BJ (cell line): Measurements from ENCODE around the gene KRT76. TPM values are rescaled to one million over a fixed set of nuclear protein-coding genes. Genes with fewer than 3 reads are reported as not detected.

ENCODE experiments used
- CTCF ChIA-PET: fragments of 350-600 bp; formaldehyde crosslinking; extraction: SDS; loops from one replicate; lab custom pipeline; 2021; ENCODE audit warnings: antibody characterized with exemption, inconsistent platforms; lab: Yijun Ruan, JAX
- POLR2A ChIA-PET: fragments of 300-600 bp; sonication (Branson Sonifier 250); formaldehyde crosslinking; extraction: SDS; loops from one replicate; lab custom pipeline; 2021; ENCODE audit warnings: antibody characterized with exemption; lab: Charles Lee
- DNase-seq: peaks from one replicate; pipeline ENCODE4 v3.0.0-alpha.2; 2011; ENCODE audit warnings: low read depth
- H3K27me3 ChIP-seq: 2 replicates; pipeline ENCODE4 v1.6.0; 2011; ENCODE audit warnings: low read length; ENCODE audit not compliant: control insufficient read depth, insufficient read depth
- H3K36me3 ChIP-seq: 2 replicates; pipeline ENCODE4 v1.5.1; 2011; ENCODE audit warnings: low read length; ENCODE audit not compliant: control insufficient read depth, insufficient read depth
- H3K4me3 ChIP-seq: 2 replicates; pipeline ENCODE4 v1.5.1; 2011; ENCODE audit warnings: low read depth, mild to moderate bottlenecking, control low read depth, low read length
- polyA plus RNA-seq: library from polyadenylated mRNA; depleted of rRNA; stranded (reverse); fragments of >200 nt; gene quantifications from 2 replicates; pipeline ENCODE4 v1.2.3, GENCODE V29; 2011
- TF ChIP-seq, protein P1 (sequence below): IDR thresholded peaks from 2 replicates; pipeline ENCODE4 v1.5.1; 2011; ENCODE audit warnings: low read depth, mild to moderate bottlenecking, control low read depth, inconsistent platforms, low read length, moderate library complexity; ENCODE audit not compliant: insufficient read depth

KRT76 gene
- polyA plus RNA-seq, 1 experiment: not detected

DNA sequence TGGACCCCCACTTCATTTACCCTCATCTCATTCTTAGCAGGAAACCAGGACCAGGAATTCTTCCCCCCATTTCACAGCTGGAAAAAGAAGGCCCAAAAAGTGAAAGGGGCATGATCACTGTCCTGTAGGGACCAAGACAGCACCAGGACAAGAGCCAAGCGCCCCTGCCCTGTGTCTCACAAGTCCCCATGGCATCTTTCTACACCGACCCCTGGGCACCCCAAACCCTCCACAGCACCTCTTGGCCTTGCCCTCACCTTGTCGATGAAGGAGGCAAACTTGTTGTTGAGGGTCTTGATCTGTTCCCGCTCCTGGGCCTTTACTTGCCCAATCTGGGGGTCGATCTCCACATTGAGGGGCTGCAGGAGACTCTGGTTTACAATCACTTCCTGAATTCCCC is 710 bp downstream of the KRT76 start:
- no peak for DNase-seq
- TF ChIP-seq, protein P1, sequence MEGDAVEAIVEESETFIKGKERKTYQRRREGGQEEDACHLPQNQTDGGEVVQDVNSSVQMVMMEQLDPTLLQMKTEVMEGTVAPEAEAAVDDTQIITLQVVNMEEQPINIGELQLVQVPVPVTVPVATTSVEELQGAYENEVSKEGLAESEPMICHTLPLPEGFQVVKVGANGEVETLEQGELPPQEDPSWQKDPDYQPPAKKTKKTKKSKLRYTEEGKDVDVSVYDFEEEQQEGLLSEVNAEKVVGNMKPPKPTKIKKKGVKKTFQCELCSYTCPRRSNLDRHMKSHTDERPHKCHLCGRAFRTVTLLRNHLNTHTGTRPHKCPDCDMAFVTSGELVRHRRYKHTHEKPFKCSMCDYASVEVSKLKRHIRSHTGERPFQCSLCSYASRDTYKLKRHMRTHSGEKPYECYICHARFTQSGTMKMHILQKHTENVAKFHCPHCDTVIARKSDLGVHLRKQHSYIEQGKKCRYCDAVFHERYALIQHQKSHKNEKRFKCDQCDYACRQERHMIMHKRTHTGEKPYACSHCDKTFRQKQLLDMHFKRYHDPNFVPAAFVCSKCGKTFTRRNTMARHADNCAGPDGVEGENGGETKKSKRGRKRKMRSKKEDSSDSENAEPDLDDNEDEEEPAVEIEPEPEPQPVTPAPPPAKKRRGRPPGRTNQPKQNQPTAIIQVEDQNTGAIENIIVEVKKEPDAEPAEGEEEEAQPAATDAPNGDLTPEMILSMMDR: no peak
- POLR2A ChIA-PET: no interaction called here

DNA sequence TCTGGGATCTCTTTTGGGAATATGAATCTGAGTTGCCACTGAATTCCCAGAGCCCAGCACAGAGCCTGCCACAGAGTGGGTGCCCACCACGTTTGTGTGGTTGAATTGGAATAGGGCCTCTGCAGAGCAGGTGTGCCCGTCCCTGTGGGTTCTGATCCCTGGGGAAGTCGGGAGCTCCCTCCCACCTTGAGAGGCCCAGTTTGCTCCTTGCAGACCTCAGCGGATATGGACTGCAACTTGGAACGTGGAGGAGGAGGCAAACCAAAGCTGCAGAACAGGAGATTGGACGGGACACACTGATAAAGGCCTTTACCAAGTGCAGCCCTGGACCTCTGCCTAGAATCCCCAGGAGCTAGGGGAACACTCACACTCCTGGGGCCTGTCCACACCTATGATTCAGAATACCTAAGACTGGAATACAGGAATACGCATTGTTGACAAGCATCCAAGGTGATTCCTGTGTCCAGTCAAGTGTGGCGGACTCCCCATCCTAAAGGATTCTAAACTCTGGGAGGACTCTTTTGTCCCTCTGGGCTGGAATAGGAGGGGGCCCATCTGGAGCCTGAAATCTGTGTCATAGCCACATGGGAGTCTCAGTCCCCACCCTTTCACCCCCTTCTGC is 2.4 kb downstream of the KRT76 start:
- no peaks in the 10 kb centered on the region for H3K36me3 ChIP-seq
- H3K27me3 ChIP-seq: peaks cover 7% of the 10 kb centered on the region
- no peak for DNase-seq
- H3K4me3 ChIP-seq: no peak overlapping the region
- TF ChIP-seq, protein P1: no peak
- POLR2A ChIA-PET: no interaction called here
- CTCF ChIA-PET: interaction anchor here (0.5 to 1.6 kb wide), 2 partner anchors 15 to 157 kb away, joined by 3 to 5 read pairs; no protein-coding TSS in a partner anchor

More for the DNA sequence above, 710 bp downstream of the KRT76 start:
- CTCF ChIA-PET: interaction anchor here (0.6 to 1.6 kb wide), 3 partner anchors 10 to 17 kb away, joined by 3 to 5 read pairs (median 3); no protein-coding TSS in a partner anchor
- Histone ChIP-seq H3K36me3 (no peaks in the 10 kb centered on the region), H3K27me3 (peaks cover 9% of the 10 kb centered on the region), H3K4me3 (no peak overlapping the region)

DNA sequence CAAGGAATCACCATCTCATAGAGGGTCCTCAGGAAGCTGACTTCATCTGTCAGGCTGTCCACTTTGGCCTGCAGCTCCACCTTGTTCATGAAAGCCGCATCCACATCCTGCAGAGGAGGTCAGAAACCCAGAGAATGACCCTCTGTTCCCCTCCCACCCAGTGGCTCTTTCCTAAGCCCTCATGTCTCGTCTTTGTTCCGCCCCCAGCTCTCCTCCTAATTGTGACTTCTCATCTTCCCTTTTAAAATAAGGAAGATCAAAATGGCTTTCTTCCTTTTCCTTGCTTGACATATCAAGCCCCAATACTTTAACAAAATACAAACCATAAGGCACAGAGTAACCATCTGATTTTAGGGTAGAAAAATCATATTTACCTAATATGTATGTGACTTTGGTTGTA is 4.4 kb downstream of the KRT76 start:
- CTCF ChIA-PET: interaction anchor here (1.4 kb wide), 1 partner anchor 106 kb away, joined by 3 read pairs; no protein-coding TSS in a partner anchor
- no peak for DNase-seq
- POLR2A ChIA-PET: no interaction called here
- Histone ChIP-seq H3K4me3 (no peak overlapping the region), H3K36me3 (no peaks in the 10 kb centered on the region), H3K27me3 (peaks cover 6% of the 10 kb centered on the region)
- TF ChIP-seq, protein P1: no peak

DNA sequence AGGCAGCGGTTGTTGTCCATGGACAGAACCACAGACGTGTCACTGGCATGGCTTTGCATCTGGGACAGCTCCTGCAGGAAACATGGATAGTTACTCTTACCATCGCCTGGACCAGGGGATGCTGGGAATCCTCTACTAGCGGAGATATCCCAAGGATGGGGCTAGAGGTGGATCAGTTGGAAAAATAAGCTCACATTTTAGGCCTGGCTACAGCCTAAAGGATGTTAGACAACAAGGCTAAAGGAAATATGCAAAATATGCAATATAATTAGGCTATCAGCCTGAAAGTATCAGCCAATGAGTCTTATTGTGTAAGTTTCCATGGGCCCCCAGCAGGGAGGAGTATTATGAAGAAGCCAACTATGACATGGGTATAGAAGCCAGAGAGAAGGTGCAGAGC is 5.0 kb downstream of the KRT76 start:
- H3K4me3 ChIP-seq: no peak overlapping the region
- peaks cover 5% of the 10 kb centered on the region for H3K27me3 ChIP-seq
- CTCF ChIA-PET: interaction anchor here (1.4 kb wide), 1 partner anchor 107 kb away, joined by 3 read pairs; no protein-coding TSS in a partner anchor
- DNase-seq: no peak
- no peaks in the 10 kb centered on the region for H3K36me3 ChIP-seq
- POLR2A ChIA-PET: interaction anchor here (0.6 kb wide), 1 partner anchor 26 kb away, joined by 4 read pairs; no protein-coding TSS in a partner anchor
- TF ChIP-seq, protein P1: no peak

DNA sequence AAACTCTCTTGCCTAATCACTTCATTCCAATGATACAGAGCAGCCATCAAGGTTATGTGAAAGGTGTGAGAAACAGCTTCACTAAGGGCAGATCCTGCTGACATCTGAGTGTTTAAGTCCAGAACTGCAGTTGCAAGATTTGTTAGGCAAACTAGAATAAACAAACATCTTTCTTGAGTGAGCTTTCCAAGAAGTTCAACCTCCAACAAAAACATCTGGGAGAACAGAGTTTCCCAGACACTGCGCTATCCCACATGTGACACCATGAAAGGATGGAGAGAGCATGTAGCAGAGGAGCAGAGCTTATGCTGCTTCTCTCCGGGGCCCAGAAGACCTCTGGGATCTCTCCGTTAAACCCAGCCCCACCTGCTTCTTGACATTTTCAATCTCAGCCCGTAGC is 5.6 kb downstream of the KRT76 start:
- H3K36me3 ChIP-seq: no peaks in the 10 kb centered on the region
- POLR2A ChIA-PET: no interaction called here
- no peak for DNase-seq
- TF ChIP-seq, protein P1: no peak
- CTCF ChIA-PET: no interaction called here
- peaks cover 5% of the 10 kb centered on the region for H3K27me3 ChIP-seq
- H3K4me3 ChIP-seq: no peak overlapping the region
